Endothelial cell of umbilical vein (primary cell): ENCODE data around the gene HEBP1. TPM values are rescaled to one million over a fixed set of nuclear protein-coding genes. Genes with fewer than 3 reads are reported as not detected.

Experiments
- BruUV-seq: library from RNA; stranded (reverse); fragments of 400-500 nt; replicated peaks from 2 replicates; lab custom pipeline; 2021; lab: Mats Ljungman, UMichigan
- CTCF ChIA-PET: fragments of 300-600, 350-600 bp; sonication (Branson Sonifier 250); formaldehyde crosslinking; loops from one replicate; lab custom pipeline; 2021; ENCODE audit warnings: antibody characterized with exemption, inconsistent platforms; lab: Charles Lee
- POLR2A ChIA-PET: fragments of 300-600, 350-600 bp; sonication (Branson Sonifier 250); formaldehyde crosslinking; loops from one replicate; lab custom pipeline; 2021; ENCODE audit warnings: antibody characterized with exemption, inconsistent platforms; lab: Charles Lee
- DNase-seq: peaks from one replicate; pipeline ENCODE4 v3.0.0-alpha.2; 2011; ENCODE audit warnings: low read depth, low spot score
- FAIRE-seq: peaks from 2 replicates; lab custom pipeline; 2011; peaks lifted over from hg19 to GRCh38; lab: Jason Lieb, UNC
- H2AFZ ChIP-seq: 2 replicates; pipeline ENCODE4 v1.6.0; 2012; ENCODE audit warnings: low read depth, low read length, control low read depth, inconsistent platforms
- H3K27ac ChIP-seq: 2 replicates; pipeline ENCODE4 v1.5.1; 2011; ENCODE audit warnings: low read depth, mild to moderate bottlenecking, control low read depth, low read length, moderate library complexity; ENCODE audit not compliant: insufficient read depth
- H3K27me3 ChIP-seq, 2 experiments: 2 replicates each; pipeline versions ENCODE4 v1.6.0 to v1.6.1; 2011; ENCODE audit warnings: low read length in 2 of 2, mixed read lengths in 1 of 2; ENCODE audit not compliant: control insufficient read depth in 2 of 2, insufficient read depth in 2 of 2
- H3K36me3 ChIP-seq, 2 experiments: 2 replicates in 1 of 2; 3 replicates in 1 of 2; pipeline ENCODE4 v1.5.1; 2011; ENCODE audit warnings: low read length in 2 of 2, mild to moderate bottlenecking in 1 of 2, moderate library complexity in 1 of 2; ENCODE audit not compliant: control insufficient read depth in 2 of 2, insufficient read depth in 2 of 2; ENCODE audit errors: extremely low read depth in 1 of 2
- H3K4me1 ChIP-seq: 3 replicates; pipeline ENCODE4 v1.5.1; 2011; ENCODE audit warnings: mild to moderate bottlenecking, low read length; ENCODE audit not compliant: control insufficient read depth, insufficient read depth; ENCODE audit errors: extremely low read depth
- H3K4me2 ChIP-seq: 2 replicates; pipeline ENCODE4 v1.6.1; 2011; ENCODE audit warnings: low read length, control low read depth, mixed read lengths; ENCODE audit not compliant: insufficient read depth
- H3K4me3 ChIP-seq, 3 experiments: fragments of 200-600 bp in 1 of 3; sonication (generic), shearing (Covaris generic) in 1 of 3; replicated peaks in 1 of 3; 2 replicates each; pipeline ENCODE4 v1.5.1; 2011 to 2016; ENCODE audit warnings: control low read depth in 3 of 3, low read length in 3 of 3, mild to moderate bottlenecking in 2 of 3, inconsistent platforms in 1 of 3, low read depth in 1 of 3, moderate library complexity in 1 of 3; ENCODE audit not compliant: insufficient read depth in 1 of 3
- H3K79me2 ChIP-seq: 2 replicates; pipeline ENCODE4 v1.6.0; 2012; ENCODE audit warnings: low read length, inconsistent platforms; ENCODE audit not compliant: control insufficient read depth, insufficient read depth
- H3K9ac ChIP-seq: replicated peaks from 2 replicates; pipeline ENCODE3; 2011; ENCODE audit warnings: low read length, control low read depth; ENCODE audit not compliant: insufficient read depth; ENCODE audit errors: extremely low read depth
- H3K9me1 ChIP-seq: replicated peaks from 3 replicates; pipeline ENCODE4 v1.6.0; 2011; ENCODE audit warnings: mild to moderate bottlenecking, low read length; ENCODE audit not compliant: control insufficient read depth, insufficient read depth; ENCODE audit errors: extremely low read depth
- H3K9me3 ChIP-seq: replicated peaks from 2 replicates; pipeline ENCODE4 v1.5.1; 2012; ENCODE audit warnings: low read length, inconsistent platforms; ENCODE audit not compliant: control insufficient read depth, insufficient read depth
- H4K20me1 ChIP-seq: replicated peaks from 2 replicates; pipeline ENCODE3; 2011; ENCODE audit warnings: mild to moderate bottlenecking, low read length; ENCODE audit not compliant: control insufficient read depth, insufficient read depth; ENCODE audit errors: extremely low read depth
- EZH2 ChIP-seq: IDR thresholded peaks from 2 replicates; pipeline ENCODE4 v1.6.1; 2012; ENCODE audit warnings: borderline replicate concordance, low read depth, mild to moderate bottlenecking, moderate library complexity, low read length, inconsistent platforms; ENCODE audit not compliant: severe bottlenecking
- FOS ChIP-seq: IDR thresholded peaks from 2 replicates; pipeline ENCODE4 v1.6.1; 2011; ENCODE audit warnings: mild to moderate bottlenecking, low read length, moderate library complexity, borderline replicate concordance; ENCODE audit not compliant: insufficient read depth
- GATA2 ChIP-seq: IDR thresholded peaks from 2 replicates; pipeline ENCODE4 v1.7.0; 2011; ENCODE audit warnings: low read depth, mild to moderate bottlenecking, moderate library complexity, mixed read lengths, low read length; ENCODE audit not compliant: insufficient read length, insufficient read depth
- JUN ChIP-seq: IDR thresholded peaks from 2 replicates; pipeline ENCODE4 v1.6.1; 2011; ENCODE audit warnings: borderline replicate concordance, low read depth; ENCODE audit not compliant: insufficient read length, insufficient read depth
- MYC ChIP-seq: IDR thresholded peaks from one replicate; pipeline ENCODE4 v1.6.1; 2011; ENCODE audit warnings: mild to moderate bottlenecking, low read depth, low read length
- POLR2A ChIP-seq: IDR thresholded peaks from 2 replicates; pipeline ENCODE4 v1.6.1; 2012; ENCODE audit warnings: low read depth, mild to moderate bottlenecking, control low read depth, low read length
- POLR2AphosphoS5 ChIP-seq: IDR thresholded peaks from 2 replicates; pipeline ENCODE4 v1.6.1; 2012; ENCODE audit warnings: low read depth, mild to moderate bottlenecking, control low read depth, low read length, moderate library complexity; ENCODE audit not compliant: insufficient read depth
- dilution Hi-C: fragments of 300-500 bp; cut with MboI; formaldehyde crosslinking; loops from one replicate; pipeline ENCODE4 v1.15.0; 2019; ENCODE audit warnings: low sequenced_read_pairs; ENCODE audit not compliant: extremely low pct_ligation_motif_present
- intact Hi-C: fragments of 100-400 bp; cut with micrococcal nuclease; formaldehyde crosslinking; loops from one replicate; pipeline ENCODE4 v1.10.0; 2022
- polyA plus RNA-seq, 4 experiments: library from polyadenylated mRNA; depleted of rRNA in 3 of 4; stranded (reverse) in 3 of 4; unstranded in 1 of 4; fragments of >200 nt; gene quantifications; 2 replicates each; pipeline versions ENCODE4 v1.2.1 to v1.2.3, GENCODE V29; 2011 to 2012; ENCODE audit warnings: missing spikeins in 1 of 4
- total RNA-seq: library from RNA; stranded (reverse); gene quantifications from 2 replicates; pipeline ENCODE4 v1.2.3, GENCODE V29; 2021
- TF ChIP-seq, protein P1 (sequence below): IDR thresholded peaks from 2 replicates; pipeline ENCODE4 v1.6.1; 2011; ENCODE audit not compliant: insufficient read depth, insufficient read length
- TF ChIP-seq, protein P2 (sequence below), 2 donors: IDR thresholded peaks; 1 replicate in 1 of 2; 2 replicates in 1 of 2; pipeline ENCODE4 v1.5.1; 2011; ENCODE audit warnings: low read length in 2 of 2, mild to moderate bottlenecking in 2 of 2, moderate library complexity in 2 of 2, control low read depth in 1 of 2, inconsistent platforms in 1 of 2, low read depth in 1 of 2; ENCODE audit not compliant: insufficient read depth in 1 of 2; ENCODE audit errors: extremely low read depth in 1 of 2

Gene HEBP1
- total and polyA plus RNA-seq, 2 donors (not counting 3 experiments of a cell fraction or from before 2014, with no cell fraction given): 23.1 to 59.5 TPM

DNA sequence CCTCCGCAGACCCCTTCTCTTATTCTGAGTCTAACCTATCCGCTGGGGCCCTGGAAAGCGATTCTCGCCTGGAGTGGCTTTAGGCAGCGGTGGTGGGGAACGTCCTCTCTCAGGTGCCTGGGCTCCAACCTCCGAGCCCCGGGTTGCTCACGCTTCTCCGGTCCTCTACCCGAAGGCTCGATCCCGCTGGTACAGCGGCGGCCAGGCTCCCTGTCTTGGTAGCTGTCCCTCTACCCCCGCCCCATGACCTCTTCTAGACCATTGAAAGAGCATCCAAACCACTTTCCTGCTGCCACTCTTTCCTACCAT, 505 bp upstream of the HEBP1 start:
- FAIRE-seq (no peak), DNase-seq (no peak)
- peaks cover 8% of the 10 kb centered on the region for H3K79me2 ChIP-seq
- H3K9me3 ChIP-seq: no peaks in the 10 kb centered on the region
- H3K4me3 ChIP-seq: peak overlapping the region; percentile 44 to 55 (median 53)
- BruUV-seq: TSS peak; percentile 76
- H3K9ac ChIP-seq: peak overlapping the region; percentile 71
- CTCF ChIA-PET: interaction anchor here (0.9 to 1.8 kb wide), 4 partner anchors 15 to 211 kb away, joined by 3 to 13 read pairs (median 4); no protein-coding TSS in a partner anchor
- H3K27ac ChIP-seq: peak overlapping the region; percentile 71
- intact Hi-C loops (loop anchor here (1.0 to 2.0 kb wide), 7 partner anchors 44 to 210 kb away; partner anchors contain the start of genes EMP1 and FAM234B), dilution Hi-C loops (no loop called here)
- H3K9me1 ChIP-seq: no peaks in the 10 kb centered on the region
- no peaks in the 10 kb centered on the region for H4K20me1 ChIP-seq
- POLR2A ChIA-PET: no interaction called here
- no peaks in the 10 kb centered on the region for H3K27me3 ChIP-seq
- peak overlapping the region; percentile 51 for H3K4me2 ChIP-seq
- H2AFZ ChIP-seq: peak overlapping the region; percentile 60
- TF ChIP-seq MYC (no peak), POLR2AphosphoS5 (no peak), GATA2 (no peak), EZH2 (no peak), POLR2A (no peak), JUN (no peak), FOS (no peak)
- TF ChIP-seq, protein P1, sequence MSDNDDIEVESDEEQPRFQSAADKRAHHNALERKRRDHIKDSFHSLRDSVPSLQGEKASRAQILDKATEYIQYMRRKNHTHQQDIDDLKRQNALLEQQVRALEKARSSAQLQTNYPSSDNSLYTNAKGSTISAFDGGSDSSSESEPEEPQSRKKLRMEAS: no peak
- TF ChIP-seq, protein P2, sequence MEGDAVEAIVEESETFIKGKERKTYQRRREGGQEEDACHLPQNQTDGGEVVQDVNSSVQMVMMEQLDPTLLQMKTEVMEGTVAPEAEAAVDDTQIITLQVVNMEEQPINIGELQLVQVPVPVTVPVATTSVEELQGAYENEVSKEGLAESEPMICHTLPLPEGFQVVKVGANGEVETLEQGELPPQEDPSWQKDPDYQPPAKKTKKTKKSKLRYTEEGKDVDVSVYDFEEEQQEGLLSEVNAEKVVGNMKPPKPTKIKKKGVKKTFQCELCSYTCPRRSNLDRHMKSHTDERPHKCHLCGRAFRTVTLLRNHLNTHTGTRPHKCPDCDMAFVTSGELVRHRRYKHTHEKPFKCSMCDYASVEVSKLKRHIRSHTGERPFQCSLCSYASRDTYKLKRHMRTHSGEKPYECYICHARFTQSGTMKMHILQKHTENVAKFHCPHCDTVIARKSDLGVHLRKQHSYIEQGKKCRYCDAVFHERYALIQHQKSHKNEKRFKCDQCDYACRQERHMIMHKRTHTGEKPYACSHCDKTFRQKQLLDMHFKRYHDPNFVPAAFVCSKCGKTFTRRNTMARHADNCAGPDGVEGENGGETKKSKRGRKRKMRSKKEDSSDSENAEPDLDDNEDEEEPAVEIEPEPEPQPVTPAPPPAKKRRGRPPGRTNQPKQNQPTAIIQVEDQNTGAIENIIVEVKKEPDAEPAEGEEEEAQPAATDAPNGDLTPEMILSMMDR (IDR thresholded peaks at IDR 0.05; ENCODE audit: extremely low read depth in 1 of 2, insufficient read depth in 1 of 2, low read depth in 1 of 2, low read length in 2 of 2): no peak
- no peaks in the 10 kb centered on the region for H3K36me3 ChIP-seq
- H3K4me1 ChIP-seq: peaks cover 22% of the 10 kb centered on the region
